H1 (cell line): Measurements from ENCODE around the gene AUH. TPM values are rescaled to one million over a fixed set of nuclear protein-coding genes. Genes with fewer than 3 reads are reported as not detected.

ENCODE experiments used
- CTCF ChIA-PET: fragments of 300-600 bp; sonication (Branson Sonifier 250); formaldehyde crosslinking; loops from one replicate; lab custom pipeline; 2021; ENCODE audit not compliant: partially characterized antibody; lab: Charles Lee
- POLR2A ChIA-PET: fragments of 300-600 bp; sonication (Branson Sonifier 250); formaldehyde crosslinking; loops from one replicate; lab custom pipeline; 2021; ENCODE audit warnings: inconsistent platforms; ENCODE audit not compliant: partially characterized antibody; lab: Charles Lee
- DNase-seq, 2 experiments: peaks; one replicate each; pipeline versions ENCODE4 v3.0.0 to v3.0.0-alpha.2; 2010 to 2022; ENCODE audit warnings: low spot score in 2 of 2, low read depth in 1 of 2, mixed read lengths in 1 of 2
- FAIRE-seq: peaks from 2 replicates; lab custom pipeline; 2011; peaks lifted over from hg19 to GRCh38; lab: Jason Lieb, UNC
- H2AFZ ChIP-seq: 2 replicates; pipeline ENCODE4 v1.8.1; 2012; ENCODE audit warnings: low read length, inconsistent platforms
- H2AK5ac ChIP-seq: 2 replicates; pipeline ENCODE4 v1.6.1; 2013; ENCODE audit warnings: low read depth, low read length
- H2BK120ac ChIP-seq: replicated peaks from 2 replicates; pipeline ENCODE3; 2013; ENCODE audit warnings: low read depth, low read length, inconsistent platforms
- H2BK12ac ChIP-seq: 2 replicates; pipeline ENCODE4 v1.6.1; 2013; ENCODE audit warnings: low read depth, low read length
- H2BK15ac ChIP-seq: 2 replicates; pipeline ENCODE4 v1.6.1; 2013; ENCODE audit warnings: low read length
- H2BK20ac ChIP-seq: 2 replicates; pipeline ENCODE4 v1.6.1; 2013; ENCODE audit warnings: low read length
- H2BK5ac ChIP-seq: 2 replicates; pipeline ENCODE4 v1.6.1; 2013; ENCODE audit warnings: low read depth, low read length
- H3K14ac ChIP-seq: 2 replicates; pipeline ENCODE4 v1.6.1; 2013; ENCODE audit warnings: inconsistent platforms; ENCODE audit not compliant: insufficient read length
- H3K18ac ChIP-seq: 2 replicates; pipeline ENCODE4 v1.6.1; 2013; ENCODE audit warnings: low read length; ENCODE audit errors: extremely low read depth
- H3K23ac ChIP-seq: 2 replicates; pipeline ENCODE4 v1.6.1; 2013; ENCODE audit warnings: inconsistent platforms; ENCODE audit not compliant: insufficient read length
- H3K23me2 ChIP-seq: 2 replicates; pipeline ENCODE4 v1.6.1; 2013; ENCODE audit warnings: low read depth, low read length
- H3K27ac ChIP-seq: 2 replicates; pipeline ENCODE4 v1.6.1; 2011; ENCODE audit warnings: low read depth, low read length, inconsistent platforms
- H3K27me3 ChIP-seq, 4 experiments: replicated peaks in 1 of 4; 1 replicate in 1 of 4; 2 replicates in 3 of 4; pipeline versions ENCODE4 v1.6.1 to v1.8.1; 2011 to 2013; ENCODE audit warnings: low read length in 3 of 4, mild to moderate bottlenecking in 3 of 4, inconsistent platforms in 2 of 4, mixed read lengths in 2 of 4, moderate library complexity in 1 of 4; ENCODE audit not compliant: control insufficient read depth in 3 of 4, insufficient read depth in 3 of 4; ENCODE audit errors: extremely low read depth in 1 of 4
- H3K36me3 ChIP-seq, 4 experiments: 2 replicates each; pipeline versions ENCODE4 v1.6.1 to v1.8.1; 2011 to 2013; ENCODE audit warnings: mild to moderate bottlenecking in 4 of 4, low read length in 3 of 4, moderate library complexity in 2 of 4, control low read depth in 1 of 4, inconsistent platforms in 1 of 4; ENCODE audit not compliant: insufficient read depth in 4 of 4, control insufficient read depth in 2 of 4
- H3K4ac ChIP-seq: replicated peaks from 2 replicates; pipeline ENCODE3; 2013; ENCODE audit warnings: low read length, low read depth, mixed read lengths, inconsistent platforms; ENCODE audit not compliant: insufficient read length
- H3K4me1 ChIP-seq, 4 experiments: replicated peaks in 1 of 4; 1 replicate in 1 of 4; 2 replicates in 3 of 4; pipeline versions ENCODE4 v1.6.1 to v1.8.1; 2011 to 2013; ENCODE audit warnings: low read length in 3 of 4, inconsistent platforms in 2 of 4, mixed read lengths in 1 of 4; ENCODE audit not compliant: insufficient read depth in 4 of 4, control insufficient read depth in 3 of 4
- H3K4me2 ChIP-seq, 2 experiments: 2 replicates each; pipeline versions ENCODE4 v1.6.1 to v1.8.1; 2011 to 2013; ENCODE audit warnings: low read depth in 2 of 2, low read length in 2 of 2, control low read depth in 1 of 2, inconsistent platforms in 1 of 2, mild to moderate bottlenecking in 1 of 2; ENCODE audit not compliant: insufficient read depth in 1 of 2
- H3K4me3 ChIP-seq, 4 experiments: fragments of 200-600, 300-600 bp in 1 of 4; sonication (generic), shearing (Covaris generic), sonication (Bioruptor Twin) in 1 of 4; 2 replicates each; pipeline versions ENCODE4 v1.5.1 to v1.8.1; 2011 to 2016; ENCODE audit warnings: low read length in 4 of 4, low read depth in 3 of 4, control low read depth in 2 of 4, inconsistent platforms in 2 of 4, mild to moderate bottlenecking in 2 of 4, mixed read lengths in 1 of 4, moderate library complexity in 1 of 4; ENCODE audit not compliant: insufficient read depth in 2 of 4; ENCODE audit errors: extremely low read depth in 1 of 4
- H3K56ac ChIP-seq: replicated peaks from 2 replicates; pipeline ENCODE3; 2013; ENCODE audit warnings: low read depth, mild to moderate bottlenecking, mixed read lengths, low read length, inconsistent platforms; ENCODE audit not compliant: insufficient read length
- H3K79me1 ChIP-seq: 2 replicates; pipeline ENCODE4 v1.6.1; 2013; ENCODE audit warnings: low read depth, low read length, control low read depth
- H3K79me2 ChIP-seq, 2 experiments: 2 replicates each; pipeline versions ENCODE4 v1.6.1 to v1.8.1; 2012 to 2013; ENCODE audit warnings: low read length in 2 of 2, mild to moderate bottlenecking in 2 of 2, inconsistent platforms in 1 of 2; ENCODE audit not compliant: insufficient read depth in 2 of 2, control insufficient read depth in 1 of 2
- H3K9ac ChIP-seq, 4 experiments: replicated peaks in 1 of 4; 1 replicate in 1 of 4; 2 replicates in 3 of 4; pipeline versions ENCODE4 v1.6.1 to v1.8.1; 2011 to 2013; ENCODE audit warnings: low read depth in 3 of 4, low read length in 3 of 4, control low read depth in 2 of 4, mild to moderate bottlenecking in 2 of 4, moderate library complexity in 2 of 4, inconsistent platforms in 1 of 4; ENCODE audit errors: extremely low read depth in 1 of 4
- H3K9me3 ChIP-seq, 2 experiments: 2 replicates each; pipeline versions ENCODE4 v1.6.1 to v1.8.1; 2012 to 2013; ENCODE audit warnings: mild to moderate bottlenecking in 2 of 2, moderate library complexity in 2 of 2, control low read depth in 1 of 2, inconsistent platforms in 1 of 2, low read depth in 1 of 2, low read length in 1 of 2, mixed read lengths in 1 of 2; ENCODE audit not compliant: insufficient read depth in 2 of 2
- H4K20me1 ChIP-seq, 2 experiments: replicated peaks in 1 of 2; 2 replicates each; pipeline versions ENCODE3 to v1.8.1; 2011 to 2013; ENCODE audit warnings: inconsistent platforms in 2 of 2, low read length in 2 of 2, mild to moderate bottlenecking in 1 of 2; ENCODE audit not compliant: insufficient read depth in 2 of 2, control insufficient read depth in 1 of 2
- H4K5ac ChIP-seq: 2 replicates; pipeline ENCODE4 v1.6.1; 2013; ENCODE audit warnings: low read length, low read depth, mixed read lengths, inconsistent platforms; ENCODE audit not compliant: insufficient read length
- H4K8ac ChIP-seq: 2 replicates; pipeline ENCODE4 v1.8.0; 2013; ENCODE audit warnings: mild to moderate bottlenecking, moderate library complexity, low read length, inconsistent platforms; ENCODE audit not compliant: insufficient read depth; ENCODE audit errors: extremely low read depth
- H4K91ac ChIP-seq: replicated peaks from 2 replicates; pipeline ENCODE3; 2013; ENCODE audit warnings: low read length, mixed read lengths, inconsistent platforms; ENCODE audit not compliant: insufficient read length
- USF2 ChIP-seq: IDR thresholded peaks from 2 replicates; pipeline ENCODE4 v1.6.1; 2011; ENCODE audit warnings: low read length, improper control_type of control experiment
- WGBS, 2 experiments: shearing (Covaris generic) in 1 of 2; methylation state at CpG; one replicate each; pipeline versions ENCODE4 v1.1.6 to v1.1.7; 2013 to 2015; ENCODE audit warnings: low lambda C conversion rate in 2 of 2, mixed read lengths in 2 of 2, inconsistent platforms in 1 of 2, low coverage in 1 of 2, missing lambda C conversion rate in 1 of 2; ENCODE audit not compliant: insufficient replicate concordance in 2 of 2, insufficient coverage in 1 of 2, insufficient read length in 1 of 2; ENCODE audit errors: extremely low coverage in 1 of 2, missing lambda C conversion rate in 1 of 2; 5-methylcytosine and 5-hydroxymethylcytosine counted together
- polyA plus RNA-seq, 7 experiments: library from polyadenylated mRNA; depleted of rRNA in 3 of 7; stranded (reverse) in 5 of 7; unstranded in 2 of 7; fragments of >200 nt in 5 of 7; fragments of 200-250 nt in 2 of 7; gene quantifications; 1 replicate in 5 of 7; 2 replicates in 1 of 7; 4 replicates in 1 of 7; pipeline versions ENCODE4 v1.2.1 to v1.2.3, GENCODE V29; 2011 to 2013; ENCODE audit warnings: missing spikeins in 2 of 7, mixed read lengths in 2 of 7
- total RNA-seq: library from RNA; stranded (reverse); fragmentation: NEBNext Ultra II Directional; extraction: Animal tissue kit (Norgen Biotek cat#: 25700); gene quantifications from 2 replicates; pipeline ENCODE4 v1.2.1, GENCODE V29; 2021

The AUH gene
- total and polyA plus RNA-seq, 2 of the 8 experiments (the other 6 are each of a cell fraction or from before 2014, with no cell fraction given) = 5.8 to 21.9 TPM

GRCh38 chr9:91408475-91408874 is 46.8 kb upstream of the AUH start:
- POLR2A ChIA-PET = no interaction called here
- Histone ChIP-seq H3K4ac (no peak overlapping the region), H3K27ac (no peak overlapping the region)

More at GRCh38 chr9:91408475-91408874, 46.8 kb upstream of the AUH start:
- Histone ChIP-seq H2BK20ac (no peak overlapping the region), H3K56ac (no peak overlapping the region), H2BK15ac (no peak overlapping the region), H4K8ac (no peak overlapping the region), H3K9ac (no peak overlapping the region), H3K23ac (no peak overlapping the region), H4K5ac (no peak overlapping the region), H2BK5ac (no peak overlapping the region), H4K20me1 (no peaks in the 10 kb centered on the region), H3K23me2 (no peaks in the 10 kb centered on the region), H3K9me3 (no peaks in the 10 kb centered on the region), H2AFZ (no peak overlapping the region), H3K14ac (no peak overlapping the region), H3K4me3 (no peak overlapping the region), H3K79me1 (no peaks in the 10 kb centered on the region; the same call in 1 of the 2 replicates), H3K36me3 (peaks cover 0 to 16% (median 3%) of the 10 kb centered on the region in 4 experiments; a peak in 7 of 8 replicates), H2BK12ac (no peak overlapping the region), H3K79me2 (peaks cover 0 to 6% of the 10 kb centered on the region in 2 experiments; a peak in 1 of 4 replicates), H4K91ac (no peak overlapping the region), H2AK5ac (no peak overlapping the region), H3K27me3 (no peaks in the 10 kb centered on the region), H3K18ac (no peak overlapping the region), H3K4me1 (no peaks in the 10 kb centered on the region), H2BK120ac (no peak overlapping the region), H3K4me2 (no peak overlapping the region)
- FAIRE-seq = no peak
- TF ChIP-seq USF2 = no peak
- WGBS, 2 experiments = 96% methylated on average over 1 of the region's 1 CpG; no CpG with 5 or more reads in 1 of the 2 experiments
- CTCF ChIA-PET = no interaction called here
- no peak for DNase-seq
